SH-SY5Y (cell line): ENCODE measurements around the gene SDK1.

ENCODE experiments used
- GATA2 ChIP-seq: IDR thresholded peaks from 2 replicates; pipeline ENCODE4 v1.6.1; 2011; ENCODE audit warnings: mild to moderate bottlenecking, low read depth, low read length
- GATA3 ChIP-seq: IDR thresholded peaks from 2 replicates; pipeline ENCODE4 v1.6.1; 2011; ENCODE audit warnings: low read depth, mild to moderate bottlenecking, low read length, moderate library complexity

DNA sequence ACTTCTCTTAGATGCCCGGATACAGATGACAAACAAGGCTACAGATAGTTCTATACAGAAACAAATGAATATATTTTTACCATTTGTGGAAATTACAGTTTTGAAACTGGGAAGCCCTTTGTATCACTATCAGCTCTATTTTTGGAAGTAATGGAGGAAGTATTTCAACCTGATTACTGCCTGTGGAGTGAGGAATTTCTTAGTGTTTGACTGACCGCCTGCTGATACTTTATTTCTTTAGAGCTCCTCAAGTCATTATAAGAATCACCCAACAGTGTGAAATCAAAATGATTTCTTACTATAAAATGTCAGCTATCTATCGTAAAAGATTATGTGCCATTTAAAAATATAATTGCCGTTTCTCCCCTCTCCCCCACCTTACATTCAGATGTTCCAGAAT, 290.9 kb downstream of the SDK1 start:
- TF ChIP-seq GATA2, result no peak
- TF ChIP-seq GATA3, result no peak
